Left ventricle myocardium inferior (tissue), 1 donor: ENCODE measurements around the gene UBR3. TPM values are rescaled to one million over a fixed set of nuclear protein-coding genes. Genes with fewer than 3 reads are reported as not detected.
"Not testable (repeated sequence)": the region's sequence is repeated elsewhere in the genome, so short reads cannot be mapped to it uniquely, and the experiment has no call there.

Experiments
- DNase-seq: peaks from one replicate; pipeline ENCODE4 v3.0.0-alpha.2; 2020
- H3K27ac ChIP-seq: fragments of 200-600 bp; replicated peaks from 2 replicates; pipeline ENCODE4 v1.8.0; 2021
- H3K27me3 ChIP-seq: fragments of 200-600 bp; 2 replicates; pipeline ENCODE4 v1.8.0; 2021; ENCODE audit warnings: low read depth
- H3K36me3 ChIP-seq: fragments of 200-600 bp; 2 replicates; pipeline ENCODE4 v1.8.0; 2021
- H3K4me1 ChIP-seq: fragments of 200-600 bp; 2 replicates; pipeline ENCODE4 v1.8.0; 2021
- H3K4me3 ChIP-seq: fragments of 200-600 bp; 2 replicates; pipeline ENCODE4 v1.8.0; 2021; ENCODE audit warnings: mild to moderate bottlenecking, moderate library complexity
- H3K9me3 ChIP-seq: fragments of 200-600 bp; replicated peaks from 2 replicates; pipeline ENCODE4 v1.8.0; 2021
- intact Hi-C: fragments of 100-400 bp; cut with micrococcal nuclease; formaldehyde crosslinking; loops from one replicate; pipeline ENCODE4 v1.11.0; 2022
- total RNA-seq: library from RNA; stranded (reverse); fragmentation: NEBNext Ultra II Directional; extraction: Animal tissue kit (Norgen Biotek cat#: 25700); gene quantifications from one replicate; pipeline ENCODE4 v1.2.1, GENCODE V29; 2021
- TF ChIP-seq, protein P1 (sequence below): fragments of 200-600 bp; IDR thresholded peaks from 2 replicates; pipeline ENCODE4 v1.8.0; 2021; ENCODE audit warnings: antibody characterized with exemption, mild to moderate bottlenecking, borderline replicate concordance
- donor health status: DM: no; HTN: yes; CAD: no; lungs with severe emphysema.

The UBR3 gene
- total RNA-seq, 1 donor from 2014 or later = 99.5 TPM

GRCh38 chr2:169819106-169819505 lies 8.1 kb upstream of the UBR3 start:
- H3K27me3 ChIP-seq = no peaks in the 10 kb centered on the region
- H3K36me3 ChIP-seq = peaks cover 49% of the 10 kb centered on the region
- intact Hi-C loops = no loop called here
- DNase-seq = no peak
- no peak overlapping the region for H3K27ac ChIP-seq
- H3K4me1 ChIP-seq = peaks cover 24% of the 10 kb centered on the region
- peaks cover 4% of the 10 kb centered on the region for H3K9me3 ChIP-seq
- TF ChIP-seq, protein P1, sequence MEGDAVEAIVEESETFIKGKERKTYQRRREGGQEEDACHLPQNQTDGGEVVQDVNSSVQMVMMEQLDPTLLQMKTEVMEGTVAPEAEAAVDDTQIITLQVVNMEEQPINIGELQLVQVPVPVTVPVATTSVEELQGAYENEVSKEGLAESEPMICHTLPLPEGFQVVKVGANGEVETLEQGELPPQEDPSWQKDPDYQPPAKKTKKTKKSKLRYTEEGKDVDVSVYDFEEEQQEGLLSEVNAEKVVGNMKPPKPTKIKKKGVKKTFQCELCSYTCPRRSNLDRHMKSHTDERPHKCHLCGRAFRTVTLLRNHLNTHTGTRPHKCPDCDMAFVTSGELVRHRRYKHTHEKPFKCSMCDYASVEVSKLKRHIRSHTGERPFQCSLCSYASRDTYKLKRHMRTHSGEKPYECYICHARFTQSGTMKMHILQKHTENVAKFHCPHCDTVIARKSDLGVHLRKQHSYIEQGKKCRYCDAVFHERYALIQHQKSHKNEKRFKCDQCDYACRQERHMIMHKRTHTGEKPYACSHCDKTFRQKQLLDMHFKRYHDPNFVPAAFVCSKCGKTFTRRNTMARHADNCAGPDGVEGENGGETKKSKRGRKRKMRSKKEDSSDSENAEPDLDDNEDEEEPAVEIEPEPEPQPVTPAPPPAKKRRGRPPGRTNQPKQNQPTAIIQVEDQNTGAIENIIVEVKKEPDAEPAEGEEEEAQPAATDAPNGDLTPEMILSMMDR = no peak
- no peak overlapping the region for H3K4me3 ChIP-seq

DNA sequence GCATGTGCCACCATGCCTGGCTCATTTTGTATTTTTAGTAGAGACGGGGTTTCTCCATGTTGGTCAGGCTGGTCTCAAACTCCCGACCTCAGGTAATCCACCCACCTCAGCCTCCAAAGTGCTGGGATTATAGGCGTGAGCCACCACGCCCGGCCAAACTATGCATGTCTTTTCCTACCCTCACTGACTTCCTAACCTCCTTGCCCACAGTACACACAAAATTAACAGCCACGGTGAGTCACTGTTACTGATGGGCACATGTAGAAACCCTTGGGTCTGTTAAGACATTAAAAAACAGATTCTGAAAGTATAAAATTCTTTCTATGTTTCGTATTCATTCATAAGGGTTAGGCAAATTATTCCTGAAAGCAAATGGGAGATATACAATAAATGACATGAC lies 7.2 kb upstream of the UBR3 start:
- H3K27ac ChIP-seq, DNase-seq, H3K9me3 ChIP-seq, H3K27me3 ChIP-seq, H3K4me3 ChIP-seq, intact Hi-C loops: not testable (repeated sequence)
- H3K36me3 ChIP-seq = peaks cover 41% of the 10 kb centered on the region
- H3K4me1 ChIP-seq = peaks cover 33% of the 10 kb centered on the region

DNA sequence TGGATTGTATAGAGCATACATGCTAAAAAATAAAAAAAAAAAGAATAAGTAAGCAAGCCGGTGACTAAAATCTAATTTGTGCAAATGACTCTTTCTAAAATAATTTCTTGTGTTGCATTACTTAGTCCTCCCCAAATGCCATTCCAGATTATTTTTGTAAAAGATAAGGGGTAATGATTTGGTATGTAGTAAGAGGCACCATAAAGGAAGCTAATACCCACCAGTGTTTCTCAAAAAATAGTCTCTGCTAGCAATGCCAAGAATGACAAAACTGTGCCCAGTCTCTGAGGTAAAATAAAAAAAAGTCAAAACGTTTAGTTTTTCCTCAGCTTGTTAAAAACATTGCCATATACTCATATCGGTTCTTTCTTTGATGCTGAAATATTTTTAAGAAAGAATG lies 5.2 kb upstream of the UBR3 start:
- intact Hi-C loops = no loop called here
- Histone ChIP-seq H3K36me3 (peaks cover 22% of the 10 kb centered on the region), H3K27me3 (no peaks in the 10 kb centered on the region), H3K9me3 (peaks cover 4% of the 10 kb centered on the region), H3K4me3 (no peak overlapping the region), H3K4me1 (peaks cover 44% of the 10 kb centered on the region), H3K27ac (no peak overlapping the region)
- DNase-seq = no peak
- TF ChIP-seq, protein P1 = no peak

GRCh38 chr2:169822785-169823392 lies 4.4 kb upstream of the UBR3 start:
- intact Hi-C loops = no loop called here
- DNase-seq = no peak
- H3K9me3 ChIP-seq = no peaks in the 10 kb centered on the region
- peak overlapping the region; percentile 4 for H3K27ac ChIP-seq
- peaks cover 49% of the 10 kb centered on the region for H3K4me1 ChIP-seq
- TF ChIP-seq, protein P1 = no peak
- peak overlapping the region; percentile 12 for H3K4me3 ChIP-seq
- H3K27me3 ChIP-seq = no peaks in the 10 kb centered on the region
- H3K36me3 ChIP-seq = peaks cover 14% of the 10 kb centered on the region

- TF ChIP-seq, protein P1 = no peak
- H3K27me3 ChIP-seq = no peaks in the 10 kb centered on the region
Measured at GRCh38 chr2:169823996-169824372, 3.3 kb upstream of the UBR3 start.

More at GRCh38 chr2:169823996-169824372, 3.3 kb upstream of the UBR3 start:
- DNase-seq = no peak
- H3K4me3 ChIP-seq = peak overlapping the region; percentile 82
- intact Hi-C loops = no loop called here
- H3K27ac ChIP-seq = peak overlapping the region; percentile 87
- H3K36me3 ChIP-seq = peaks cover 4% of the 10 kb centered on the region
- H3K9me3 ChIP-seq = no peaks in the 10 kb centered on the region
- H3K4me1 ChIP-seq = peaks cover 59% of the 10 kb centered on the region
